Esophagus squamous epithelium (tissue), 5 donors: ENCODE results near the gene PLXNB2. TPM values are rescaled to one million over a fixed set of nuclear protein-coding genes. Genes with fewer than 3 reads are reported as not detected.
"Not testable (repeated sequence)": the region's sequence is repeated elsewhere in the genome, so short reads cannot be mapped to it uniquely, and the experiment has no call there.

Source experiments
- DNase-seq: peaks from one replicate; lab custom pipeline; 2025; lab: John Stamatoyannopoulos, UW
- H3K27ac ChIP-seq, 4 donors: fragments of 200-600 bp; sonication (generic); one replicate each; pipeline ENCODE4 v1.5.1; 2016 to 2019; ENCODE audit warnings: mild to moderate bottlenecking in 1 of 4
- H3K27me3 ChIP-seq, 4 donors: fragments of 200-600 bp; sonication (generic); 1 replicate in 3 of 4; 2 replicates in 1 of 4; pipeline versions ENCODE4 v1.5.1 to v1.6.0; 2017 to 2021; ENCODE audit warnings: antibody characterized with exemption in 1 of 4
- H3K36me3 ChIP-seq, 3 donors: fragments of 200-600 bp; sonication (generic); one replicate each; pipeline ENCODE4 v1.5.1; 2016 to 2019
- H3K4me1 ChIP-seq, 3 donors: fragments of 200-600 bp; sonication (generic); one replicate each; pipeline ENCODE4 v1.5.1; 2017 to 2019
- H3K4me3 ChIP-seq, 4 donors: fragments of 200-600 bp; sonication (generic); 1 replicate in 3 of 4; 2 replicates in 1 of 4; pipeline ENCODE4 v1.5.1; 2016 to 2019; ENCODE audit warnings: mild to moderate bottlenecking in 2 of 4, moderate library complexity in 1 of 4
- H3K9me3 ChIP-seq, 3 donors: fragments of 200-600 bp; sonication (generic); one replicate each; pipeline ENCODE4 v1.5.1; 2016 to 2019
- CTCF ChIP-seq, 6 experiments: fragments of 450-650 bp in 4 of 6; fragments of 200-600 bp in 2 of 6; sonication (generic) in 2 of 6; IDR thresholded peaks; one replicate each; pipeline ENCODE4 v1.5.1; 2016 to 2019; ENCODE audit warnings: antibody characterized with exemption in 6 of 6, mild to moderate bottlenecking in 4 of 6, moderate library complexity in 4 of 6
- POLR2A ChIP-seq, 4 donors: fragments of 450-650 bp; IDR thresholded peaks; one replicate each; pipeline ENCODE4 v1.6.1; 2017; ENCODE audit warnings: antibody characterized with exemption in 4 of 4, mild to moderate bottlenecking in 4 of 4, moderate library complexity in 3 of 4
- WGBS, 2 donors: methylation state at CpG; one replicate each; pipeline ENCODE4 v1.1.5; 2018; 5-methylcytosine and 5-hydroxymethylcytosine counted together
- intact Hi-C: fragments of 100-400 bp; cut with DNase I; formaldehyde crosslinking; loops from one replicate; pipeline ENCODE4 v1.15.0; 2022
- total RNA-seq, 4 donors: library from RNA; depleted of rRNA; stranded (reverse); fragments of >200 nt; gene quantifications; one replicate each; pipeline ENCODE4 v1.1.0, GENCODE V29; 2016
- donor health status: DM: yes; HTN: yes; CAD: no.

The PLXNB2 gene
- total RNA-seq, 4 donors from 2014 or later = 80.9 to 231 (median 129) TPM

GRCh38 chr22:50339945-50340879 lies 32.8 kb upstream of the PLXNB2 start:
- intact Hi-C loops = loop anchor here (5.0 kb wide), 1 partner anchor 93 kb away; the partner anchor contains the start of gene TUBGCP6
- H3K4me1 ChIP-seq = peaks cover 6 to 14% (median 7%) of the 10 kb centered on the region in 3 donors
- no peaks in the 10 kb centered on the region for H3K27me3 ChIP-seq
- no peak overlapping the region for H3K4me3 ChIP-seq
- TF ChIP-seq POLR2A (IDR thresholded peaks at IDR 0.05) (no peak), CTCF (IDR thresholded peaks at IDR 0.05) (no peak)
- H3K36me3 ChIP-seq = no peaks in the 10 kb centered on the region
- DNase-seq = no peak
- no peaks in the 10 kb centered on the region for H3K9me3 ChIP-seq
- WGBS, 2 donors = 68 to 77% methylated on average over 10 to 12 of the region's 12 CpGs
- H3K27ac ChIP-seq = no peak overlapping the region

- Histone ChIP-seq H3K27me3 (no peaks in the 10 kb centered on the region), H3K4me1 (peaks cover 6 to 14% (median 7%) of the 10 kb centered on the region in 3 donors), H3K9me3 (no peaks in the 10 kb centered on the region), H3K4me3 (no peak overlapping the region), H3K36me3 (no peaks in the 10 kb centered on the region), H3K27ac (no peak overlapping the region)
- WGBS, 2 donors = 92 to 97% methylated on average over 4 of the region's 4 CpGs
- TF ChIP-seq POLR2A (IDR thresholded peaks at IDR 0.05) (no peak), CTCF (IDR thresholded peaks at IDR 0.05) (no peak)
- intact Hi-C loops = no loop called here
- no peak for DNase-seq
These were observed 31.5 kb upstream of the PLXNB2 start for GRCh38 chr22:50338860-50339462.

- Histone ChIP-seq H3K4me1 (peaks cover 6 to 14% (median 7%) of the 10 kb centered on the region in 3 donors), H3K27ac (no peak overlapping the region), H3K27me3 (no peaks in the 10 kb centered on the region), H3K4me3 (no peak overlapping the region), H3K36me3 (no peaks in the 10 kb centered on the region), H3K9me3 (no peaks in the 10 kb centered on the region)
- WGBS, 2 donors = 96% methylated on average over 5 of the region's 5 CpGs
- intact Hi-C loops = no loop called here
- TF ChIP-seq POLR2A (IDR thresholded peaks at IDR 0.05) (no peak), CTCF (IDR thresholded peaks at IDR 0.05) (no peak)
- DNase-seq = no peak
These were observed 30.7 kb upstream of the PLXNB2 start for GRCh38 chr22:50338042-50338573.

GRCh38 chr22:50337262-50338041 lies 30.0 kb upstream of the PLXNB2 start:
- WGBS, 2 donors = 95 to 97% methylated on average over 13 of the region's 13 CpGs
- intact Hi-C loops = no loop called here
- Histone ChIP-seq H3K27me3 (no peaks in the 10 kb centered on the region), H3K36me3 (no peaks in the 10 kb centered on the region), H3K9me3 (no peaks in the 10 kb centered on the region), H3K4me1 (peaks cover under 1 to 8% (median 4%) of the 10 kb centered on the region in 3 donors), H3K4me3 (no peak overlapping the region), H3K27ac (no peak overlapping the region)
- TF ChIP-seq CTCF (IDR thresholded peaks at IDR 0.05) (no peak), POLR2A (IDR thresholded peaks at IDR 0.05) (no peak)
- DNase-seq = no peak

GRCh38 chr22:50334433-50334832 lies 27.0 kb upstream of the PLXNB2 start:
- not testable (repeated sequence) for H3K27ac ChIP-seq, H3K27me3 ChIP-seq, DNase-seq, H3K4me3 ChIP-seq, H3K36me3 ChIP-seq, H3K4me1 ChIP-seq, H3K9me3 ChIP-seq
- intact Hi-C loops = loop anchor here (5.0 kb wide), 1 partner anchor 52 kb away; no protein-coding TSS in a partner anchor
- WGBS, 2 donors = 51 to 66% methylated on average over 5 of the region's 5 CpGs
